A673 (cell line): Measurements from ENCODE around the gene TMEM169. TPM values are rescaled to one million over a fixed set of nuclear protein-coding genes. Genes with fewer than 3 reads are reported as not detected.
A peak's percentile ranks its signal among the peaks of the same experiment; 100 is the strongest.

Experiments used
- BruUV-seq: library from RNA; stranded (reverse); fragments of 400-500 nt; replicated peaks from 2 replicates; lab custom pipeline; 2021; lab: Mats Ljungman, UMichigan
- CTCF ChIA-PET: fragments of 300-600 bp; sonication (Branson Sonifier 250); formaldehyde crosslinking; loops from one replicate; lab custom pipeline; 2022; ENCODE audit warnings: antibody characterized with exemption; lab: Charles Lee
- POLR2A ChIA-PET: fragments of 300-600 bp; sonication (Branson Sonifier 250); formaldehyde crosslinking; loops from one replicate; lab custom pipeline; 2022; ENCODE audit warnings: antibody characterized with exemption; ENCODE audit not compliant: low non-redundant PET; lab: Charles Lee
- DNase-seq: peaks from one replicate; pipeline ENCODE4 v3.0.0-alpha.2; 2015; ENCODE audit warnings: low spot score
- H3K27ac ChIP-seq: fragments of 200-600 bp; sonication (generic); 2 replicates; pipeline ENCODE4 v1.5.1; 2016; ENCODE audit warnings: mixed run types, low read depth, mild to moderate bottlenecking, mixed read lengths, antibody characterized with exemption, low read length; ENCODE audit not compliant: poor library complexity, severe bottlenecking
- H3K27me3 ChIP-seq: fragments of 200-600 bp; sonication (generic); replicated peaks from 2 replicates; pipeline ENCODE4 v1.6.1; 2017; ENCODE audit warnings: mixed run types, low read depth, mild to moderate bottlenecking, mixed read lengths, antibody characterized with exemption, low read length; ENCODE audit not compliant: insufficient read depth, poor library complexity
- H3K36me3 ChIP-seq: fragments of 200-600 bp; sonication (generic); 2 replicates; pipeline ENCODE4 v1.6.1; 2016; ENCODE audit warnings: mixed run types, mild to moderate bottlenecking, mixed read lengths, antibody characterized with exemption, low read length; ENCODE audit not compliant: insufficient read depth, poor library complexity, severe bottlenecking
- H3K4me1 ChIP-seq: fragments of 200-600 bp; sonication (generic); 2 replicates; pipeline ENCODE4 v1.6.1; 2017; ENCODE audit warnings: mixed run types, mild to moderate bottlenecking, mixed read lengths, antibody characterized with exemption, low read length; ENCODE audit not compliant: insufficient read depth, poor library complexity, severe bottlenecking
- H3K4me3 ChIP-seq: fragments of 200-600 bp; sonication (generic); 2 replicates; pipeline ENCODE4 v1.5.1; 2016; ENCODE audit warnings: low read depth, mixed run types, mild to moderate bottlenecking, mixed read lengths, low read length; ENCODE audit not compliant: poor library complexity, severe bottlenecking
- H3K9me3 ChIP-seq: fragments of 200-600 bp; sonication (generic); 2 replicates; pipeline ENCODE4 v1.6.1; 2016; ENCODE audit warnings: mixed run types, low read depth, mild to moderate bottlenecking, mixed read lengths, antibody characterized with exemption, low read length; ENCODE audit not compliant: poor library complexity, severe bottlenecking
- CTCF ChIP-seq: fragments of 300-800, 200-600 bp; sonication (generic); conservative IDR thresholded peaks from 2 replicates; pipeline ENCODE4 v1.5.1; 2017; ENCODE audit warnings: low read depth, mild to moderate bottlenecking, antibody characterized with exemption, low read length, moderate library complexity, mixed read lengths
- EZH2 ChIP-seq: fragments of 200-600 bp; sonication (generic); IDR thresholded peaks from 2 replicates; pipeline ENCODE4 v1.6.1; 2017; ENCODE audit warnings: borderline replicate concordance, low read depth, mild to moderate bottlenecking, mixed read lengths, antibody characterized with exemption, low read length; ENCODE audit not compliant: poor library complexity, severe bottlenecking
- intact Hi-C: fragments of 100-400 bp; cut with micrococcal nuclease; formaldehyde crosslinking; loops from one replicate; pipeline ENCODE4 v1.10.0; 2022; ENCODE audit not compliant: unreplicated experiment
- total RNA-seq: library from RNA; stranded (reverse); gene quantifications from 2 replicates; pipeline ENCODE4 v1.2.3, GENCODE V29; 2021

TMEM169 gene
- total RNA-seq, 1 experiment from 2014 or later = 1.1 TPM

GRCh38 chr2:216107760-216108159 is 26.0 kb downstream of the TMEM169 start:
- no peak for DNase-seq
- intact Hi-C loops = no loop called here
- no peaks in the 10 kb centered on the region for H3K9me3 ChIP-seq
- H3K27ac ChIP-seq = no peak overlapping the region
- CTCF ChIA-PET = no interaction called here
- TF ChIP-seq EZH2 (no peak), CTCF (no peak)
- no peak overlapping the region for H3K4me3 ChIP-seq
- H3K4me1 ChIP-seq = peaks cover 26% of the 10 kb centered on the region
- BruUV-seq = no TSS peak
- peaks cover 25% of the 10 kb centered on the region for H3K36me3 ChIP-seq
- no peaks in the 10 kb centered on the region for H3K27me3 ChIP-seq
- POLR2A ChIA-PET = no interaction called here

- Histone ChIP-seq H3K27ac (peak overlapping the region; percentile 87), H3K36me3 (peaks cover 32% of the 10 kb centered on the region), H3K9me3 (no peaks in the 10 kb centered on the region), H3K4me1 (peaks cover 26% of the 10 kb centered on the region), H3K27me3 (no peaks in the 10 kb centered on the region), H3K4me3 (peak overlapping the region; percentile 72)
- TF ChIP-seq CTCF = no peak
- TF ChIP-seq EZH2 = no peak
- DNase-seq = peak; percentile 41
- CTCF ChIA-PET = no interaction called here
- BruUV-seq = TSS peak; percentile 100
- intact Hi-C loops = no loop called here
- POLR2A ChIA-PET = no interaction called here
These were observed 26.7 kb downstream of the TMEM169 start for GRCh38 chr2:216108310-216108966.

GRCh38 chr2:216108967-216109921 is 27.5 kb downstream of the TMEM169 start, which contains the start of gene XRCC5:
TSS of gene XRCC5 (plus strand) at chr2:216109348. CDS start at chr2:216109437, 89 bp downstream.
- H3K4me1 ChIP-seq = peaks cover 28% of the 10 kb centered on the region
- peak; percentile 98 for DNase-seq
- CTCF ChIA-PET = no interaction called here
- TF ChIP-seq CTCF (no peak), EZH2 (no peak)
- BruUV-seq = no TSS peak
- H3K27me3 ChIP-seq = no peaks in the 10 kb centered on the region
- peak within 1 kb of the TSS; percentile 72 for H3K4me3 ChIP-seq
- peaks cover 40% of the 10 kb centered on the region for H3K36me3 ChIP-seq
- intact Hi-C loops = no loop called here
- no peaks in the 10 kb centered on the region for H3K9me3 ChIP-seq
- POLR2A ChIA-PET = no interaction called here
- H3K27ac ChIP-seq = peak within 1 kb of the TSS; percentile 87
